HCT116 (cell line): ENCODE data around the gene EXOC6B. TPM values are rescaled to one million over a fixed set of nuclear protein-coding genes. Genes with fewer than 3 reads are reported as not detected.

ENCODE experiments used
- ATAC-seq: fragments of 200-7000 bp; cut with Tn5 transposase; 2 replicates; pipeline ENCODE4 v1.9.1; 2020; ENCODE audit warnings: mild to moderate bottlenecking, moderate library complexity
- BruUV-seq: library from RNA; stranded (reverse); fragments of 400-500 nt; replicated peaks from 2 replicates; lab custom pipeline; 2021; lab: Mats Ljungman, UMichigan
- CTCF ChIA-PET: fragments of 300-600 bp; sonication (Branson Sonifier 250); formaldehyde crosslinking; loops from one replicate; lab custom pipeline; 2021; ENCODE audit warnings: antibody characterized with exemption; lab: Charles Lee
- POLR2A ChIA-PET: fragments of 300-600, 350-600 bp; sonication (Branson Sonifier 250); formaldehyde crosslinking; loops from one replicate; lab custom pipeline; 2021; ENCODE audit warnings: antibody characterized with exemption; lab: Charles Lee
- RAD21 ChIA-PET, 2 experiments: fragments of 300-600 bp; sonication (Branson Sonifier 250); formaldehyde crosslinking; loops; one replicate each; lab custom pipeline; 2023; ENCODE audit warnings: low total read pairs in 2 of 2; ENCODE audit not compliant: uncharacterized antibody in 2 of 2, unreplicated experiment in 2 of 2, low non-redundant PET in 1 of 2; lab: Charles Lee
- DNase-seq: peaks from one replicate; pipeline ENCODE4 v3.0.0-alpha.2; 2010; ENCODE audit warnings: low read depth, low spot score
- H2AFZ ChIP-seq: fragments of 200-600 bp; shearing (Covaris generic), sonication (generic); 2 replicates; pipeline ENCODE4 v1.6.1; 2017; ENCODE audit warnings: low read depth, mixed run types, mixed read lengths, antibody characterized with exemption, low read length; ENCODE audit not compliant: poor library complexity, severe bottlenecking
- H3K27ac ChIP-seq: 2 replicates; pipeline ENCODE4 v1.5.1; 2012; ENCODE audit warnings: low read depth, low read length
- H3K27me3 ChIP-seq: fragments of 200-600 bp; sonication (generic); 2 replicates; pipeline ENCODE4 v1.6.1; 2016; ENCODE audit warnings: mixed run types, low read length, mixed read lengths; ENCODE audit not compliant: insufficient read depth
- H3K36me3 ChIP-seq, 2 experiments: fragments of 200-500 bp in 1 of 2; fragments of 200-600 bp in 1 of 2; sonication (Bioruptor generic) in 1 of 2; sonication (generic) in 1 of 2; 2 replicates each; pipeline versions ENCODE4 v1.5.1 to v1.6.1; 2014 to 2016; ENCODE audit warnings: low read length in 2 of 2, inconsistent platforms in 1 of 2, mixed read lengths in 1 of 2, mixed run types in 1 of 2; ENCODE audit not compliant: insufficient read depth in 2 of 2, control insufficient read depth in 1 of 2
- H3K4me1 ChIP-seq, 2 experiments: fragments of 200-600 bp in 1 of 2; sonication (generic) in 1 of 2; 2 replicates each; pipeline versions ENCODE4 v1.5.1 to v1.6.1; 2012 to 2017; ENCODE audit warnings: low read length in 2 of 2, inconsistent platforms in 1 of 2, mild to moderate bottlenecking in 1 of 2, mixed read lengths in 1 of 2, mixed run types in 1 of 2, moderate library complexity in 1 of 2; ENCODE audit not compliant: insufficient read depth in 2 of 2, control insufficient read depth in 1 of 2
- H3K4me2 ChIP-seq: fragments of 200-600 bp; sonication (generic); 2 replicates; pipeline ENCODE4 v1.6.1; 2017; ENCODE audit warnings: mixed run types, low read length, mixed read lengths
- H3K4me3 ChIP-seq, 2 experiments: fragments of 200-600 bp in 1 of 2; sonication (generic) in 1 of 2; replicated peaks in 1 of 2; 2 replicates each; pipeline ENCODE4 v1.5.1; 2011 to 2016; ENCODE audit warnings: low read length in 2 of 2, control low read depth in 1 of 2, low read depth in 1 of 2, mild to moderate bottlenecking in 1 of 2, mixed read lengths in 1 of 2, mixed run types in 1 of 2
- H3K79me2 ChIP-seq: fragments of 200-600 bp; sonication (generic); 2 replicates; pipeline ENCODE4 v1.6.1; 2017; ENCODE audit warnings: mild to moderate bottlenecking, mixed run types, low read length, moderate library complexity, mixed read lengths; ENCODE audit not compliant: insufficient read depth
- H3K9ac ChIP-seq: fragments of 200-600 bp; sonication (generic); 2 replicates; pipeline ENCODE4 v1.6.1; 2016; ENCODE audit warnings: low read length, mixed read lengths
- H3K9me2 ChIP-seq: fragments of 200-600 bp; sonication (generic), shearing (Covaris generic); 2 replicates; pipeline ENCODE4 v1.6.1; 2017; ENCODE audit warnings: mixed run types, mild to moderate bottlenecking, moderate library complexity; ENCODE audit not compliant: insufficient read depth
- H3K9me3 ChIP-seq, 2 experiments: fragments of 200-500 bp in 1 of 2; fragments of 200-600 bp in 1 of 2; sonication (Bioruptor generic) in 1 of 2; sonication (generic) in 1 of 2; 2 replicates each; pipeline ENCODE4 v1.6.1; 2014 to 2017; ENCODE audit warnings: low read length in 2 of 2, mixed read lengths in 2 of 2, inconsistent platforms in 1 of 2, low read depth in 1 of 2, mild to moderate bottlenecking in 1 of 2, mixed run types in 1 of 2, moderate library complexity in 1 of 2; ENCODE audit not compliant: control insufficient read depth in 1 of 2, insufficient read depth in 1 of 2
- H4K20me1 ChIP-seq: fragments of 200-600 bp; sonication (generic), shearing (Covaris generic); 2 replicates; pipeline ENCODE4 v1.6.1; 2017; ENCODE audit warnings: mixed run types, mild to moderate bottlenecking, moderate library complexity; ENCODE audit not compliant: insufficient read depth
- EGR1 ChIP-seq: IDR thresholded peaks from 2 replicates; pipeline ENCODE4 v1.6.1; 2012; ENCODE audit warnings: low read depth
- EZH2 ChIP-seq: fragments of 200-600 bp; sonication (generic); IDR thresholded peaks from 2 replicates; pipeline ENCODE4 v1.6.1; 2017; ENCODE audit warnings: antibody characterized with exemption, mixed run types
- RAD21 ChIP-seq: IDR thresholded peaks from 2 replicates; pipeline ENCODE4 v1.6.1; 2012; ENCODE audit warnings: low read depth, mild to moderate bottlenecking
- ZFX ChIP-seq: fragments of 450-650 bp; IDR thresholded peaks from 2 replicates; pipeline ENCODE4 v1.6.1; 2017
- intact Hi-C: fragments of 100-400 bp; cut with micrococcal nuclease; formaldehyde crosslinking; loops from 2 replicates; pipeline ENCODE4 v1.10.0; 2022
- total RNA-seq: library from RNA; stranded (reverse); gene quantifications from one replicate; pipeline ENCODE4 v1.2.1, GENCODE V29; 2021; ENCODE audit not compliant: unreplicated experiment
- TF ChIP-seq, protein P1 (sequence below): IDR thresholded peaks from 2 replicates; pipeline ENCODE4 v1.6.1; 2011; ENCODE audit warnings: mild to moderate bottlenecking, low read length, moderate library complexity; ENCODE audit not compliant: insufficient replicate concordance; ENCODE audit errors: extremely low read depth

The EXOC6B gene
- total RNA-seq, 1 experiment from 2014 or later = 25.4 TPM

GRCh38 chr2:72185206-72185605 lies 640.6 kb downstream of the EXOC6B start (continued):
- TF ChIP-seq, protein P1, sequence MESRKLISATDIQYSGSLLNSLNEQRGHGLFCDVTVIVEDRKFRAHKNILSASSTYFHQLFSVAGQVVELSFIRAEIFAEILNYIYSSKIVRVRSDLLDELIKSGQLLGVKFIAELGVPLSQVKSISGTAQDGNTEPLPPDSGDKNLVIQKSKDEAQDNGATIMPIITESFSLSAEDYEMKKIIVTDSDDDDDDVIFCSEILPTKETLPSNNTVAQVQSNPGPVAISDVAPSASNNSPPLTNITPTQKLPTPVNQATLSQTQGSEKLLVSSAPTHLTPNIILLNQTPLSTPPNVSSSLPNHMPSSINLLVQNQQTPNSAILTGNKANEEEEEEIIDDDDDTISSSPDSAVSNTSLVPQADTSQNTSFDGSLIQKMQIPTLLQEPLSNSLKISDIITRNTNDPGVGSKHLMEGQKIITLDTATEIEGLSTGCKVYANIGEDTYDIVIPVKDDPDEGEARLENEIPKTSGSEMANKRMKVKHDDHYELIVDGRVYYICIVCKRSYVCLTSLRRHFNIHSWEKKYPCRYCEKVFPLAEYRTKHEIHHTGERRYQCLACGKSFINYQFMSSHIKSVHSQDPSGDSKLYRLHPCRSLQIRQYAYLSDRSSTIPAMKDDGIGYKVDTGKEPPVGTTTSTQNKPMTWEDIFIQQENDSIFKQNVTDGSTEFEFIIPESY = no peak

- Histone ChIP-seq H3K4me3 (no peak overlapping the region), H2AFZ (no peak overlapping the region), H3K4me2 (no peak overlapping the region), H3K79me2 (no peaks in the 10 kb centered on the region), H3K4me1 (peaks cover 2 to 13% of the 10 kb centered on the region in 2 experiments; a peak in 2 of 4 replicates), H3K9me2 (no peaks in the 10 kb centered on the region), H3K27ac (no peak overlapping the region), H4K20me1 (no peaks in the 10 kb centered on the region), H3K27me3 (no peaks in the 10 kb centered on the region), H3K9ac (no peak overlapping the region), H3K36me3 (no peaks in the 10 kb centered on the region), H3K9me3 (no peaks in the 10 kb centered on the region)
- CTCF ChIA-PET = no interaction called here
- POLR2A ChIA-PET = no interaction called here
- intact Hi-C loops = no loop called here
- ATAC-seq (no peak), DNase-seq (no peak)
- RAD21 ChIA-PET = no interaction called here
- TF ChIP-seq EZH2 (no peak), RAD21 (no peak), ZFX (no peak), EGR1 (no peak)
- TF ChIP-seq, protein P1 = no peak
- BruUV-seq = no TSS peak
Observed at GRCh38 chr2:72183466-72183865, 642.4 kb downstream of the EXOC6B start.
